Trophoblast cell (in vitro differentiated cells and primary cell): Measurements from ENCODE around the gene ASB8.

Source experiments
- DNase-seq, 2 donors: peaks; one replicate each; pipeline ENCODE4 v3.0.0-alpha.2; 2016
- H2AFZ ChIP-seq: 2 replicates; pipeline ENCODE4 v1.6.1; 2013; ENCODE audit warnings: low read length, moderate library complexity, mild to moderate bottlenecking; ENCODE audit not compliant: insufficient read depth, poor library complexity
- H2AK5ac ChIP-seq: 2 replicates; pipeline ENCODE4 v1.6.1; 2013; ENCODE audit warnings: mild to moderate bottlenecking, low read length
- H2BK120ac ChIP-seq: 2 replicates; pipeline ENCODE4 v1.6.1; 2013; ENCODE audit warnings: low read length, mild to moderate bottlenecking, moderate library complexity; ENCODE audit not compliant: insufficient read depth, poor library complexity
- H2BK12ac ChIP-seq: 2 replicates; pipeline ENCODE4 v1.6.1; 2013; ENCODE audit warnings: mild to moderate bottlenecking, low read length, moderate library complexity
- H2BK5ac ChIP-seq: 2 replicates; pipeline ENCODE4 v1.6.1; 2013; ENCODE audit warnings: low read length, low read depth, moderate library complexity, mild to moderate bottlenecking; ENCODE audit not compliant: poor library complexity
- H3K14ac ChIP-seq: 2 replicates; pipeline ENCODE4 v1.6.1; 2013; ENCODE audit warnings: mild to moderate bottlenecking, low read length
- H3K18ac ChIP-seq: 2 replicates; pipeline ENCODE4 v1.6.1; 2013; ENCODE audit warnings: mild to moderate bottlenecking, low read length
- H3K23ac ChIP-seq: 2 replicates; pipeline ENCODE4 v1.6.1; 2013; ENCODE audit warnings: low read length
- H3K27ac ChIP-seq: 2 replicates; pipeline ENCODE4 v1.5.1; 2013; ENCODE audit warnings: low read depth, mild to moderate bottlenecking, inconsistent platforms, low read length, moderate library complexity
- H3K27me3 ChIP-seq: 2 replicates; pipeline ENCODE4 v1.6.1; 2013; ENCODE audit warnings: inconsistent platforms, mild to moderate bottlenecking, low read length, moderate library complexity; ENCODE audit not compliant: insufficient read depth
- H3K36me3 ChIP-seq, 2 experiments: 1 replicate in 1 of 2; 2 replicates in 1 of 2; pipeline ENCODE4 v1.6.1; 2013; ENCODE audit warnings: low read length in 2 of 2, mild to moderate bottlenecking in 2 of 2, moderate library complexity in 1 of 2; ENCODE audit not compliant: insufficient read depth in 2 of 2, control insufficient read depth in 1 of 2
- H3K4ac ChIP-seq: 2 replicates; pipeline ENCODE4 v1.6.1; 2013; ENCODE audit warnings: low read depth, mild to moderate bottlenecking, low read length, moderate library complexity
- H3K4me1 ChIP-seq, 2 experiments: 1 replicate in 1 of 2; 2 replicates in 1 of 2; pipeline ENCODE4 v1.6.1; 2013; ENCODE audit warnings: low read length in 2 of 2, mild to moderate bottlenecking in 2 of 2, moderate library complexity in 1 of 2; ENCODE audit not compliant: insufficient read depth in 2 of 2, control insufficient read depth in 1 of 2
- H3K4me2 ChIP-seq: 2 replicates; pipeline ENCODE4 v1.6.1; 2013; ENCODE audit warnings: inconsistent platforms, mild to moderate bottlenecking, low read length, moderate library complexity
- H3K4me3 ChIP-seq: 2 replicates; pipeline ENCODE4 v1.5.1; 2013; ENCODE audit warnings: mild to moderate bottlenecking, low read depth, low read length, inconsistent platforms
- H3K79me1 ChIP-seq: one replicate; pipeline ENCODE4 v1.6.1; 2013; ENCODE audit warnings: low read length
- H3K79me2 ChIP-seq: 2 replicates; pipeline ENCODE4 v1.6.1; 2013; ENCODE audit warnings: low read length, mild to moderate bottlenecking; ENCODE audit not compliant: control insufficient read depth, insufficient read depth, poor library complexity
- H3K9ac ChIP-seq: 2 replicates; pipeline ENCODE4 v1.6.1; 2013; ENCODE audit warnings: mild to moderate bottlenecking, low read length
- H3K9me3 ChIP-seq: 2 replicates; pipeline ENCODE4 v1.6.1; 2013; ENCODE audit warnings: low read depth, mild to moderate bottlenecking, control low read depth, inconsistent platforms, low read length; ENCODE audit not compliant: insufficient read depth
- H4K12ac ChIP-seq: 2 replicates; pipeline ENCODE4 v1.6.1; 2013; ENCODE audit warnings: low read depth, mild to moderate bottlenecking, low read length, moderate library complexity
- H4K8ac ChIP-seq: 2 replicates; pipeline ENCODE4 v1.6.1; 2013; ENCODE audit warnings: low read depth, mild to moderate bottlenecking, low read length, moderate library complexity
- H4K91ac ChIP-seq: one replicate; pipeline ENCODE4 v1.6.1; 2013; ENCODE audit warnings: low read depth, mild to moderate bottlenecking, low read length, moderate library complexity
- WGBS: extraction: QIAGEN DNeasy Blood & Tissue Kit; methylation state at CpG from one replicate; pipeline ENCODE4 v1.1.7; 2013; ENCODE audit warnings: missing lambda C conversion rate; ENCODE audit not compliant: insufficient read length, insufficient coverage; ENCODE audit errors: extremely low coverage; 5-methylcytosine and 5-hydroxymethylcytosine counted together

ASB8 gene

GRCh38 chr12:48177982-48178381 is 20.7 kb upstream of the ASB8 start:
- no peak overlapping the region for H3K23ac ChIP-seq
- DNase-seq = no peak
- WGBS = no CpG with 5 or more reads among the region's 4 CpGs

GRCh38 chr12:48176417-48176751 is 19.1 kb upstream of the ASB8 start:
- H2BK5ac ChIP-seq = no peak overlapping the region
- no peak for DNase-seq
- no peaks in the 10 kb centered on the region for H3K36me3 ChIP-seq
- H3K4me1 ChIP-seq = no peaks in the 10 kb centered on the region
- no peaks in the 10 kb centered on the region for H3K9me3 ChIP-seq
- H3K27ac ChIP-seq = no peak overlapping the region
- H3K27me3 ChIP-seq = no peaks in the 10 kb centered on the region
- no peaks in the 10 kb centered on the region for H3K79me1 ChIP-seq
- H4K8ac ChIP-seq = no peak overlapping the region
- H2AFZ ChIP-seq = no peak overlapping the region
- H2BK120ac ChIP-seq = no peak overlapping the region
- no peak overlapping the region for H4K91ac ChIP-seq
- H3K9ac ChIP-seq = no peak overlapping the region
- H2BK12ac ChIP-seq = no peak overlapping the region
- no peak overlapping the region for H3K4me3 ChIP-seq
- H3K14ac ChIP-seq = no peak overlapping the region
- no peak overlapping the region for H3K4ac ChIP-seq
- no peak overlapping the region for H2AK5ac ChIP-seq
- H3K79me2 ChIP-seq = no peaks in the 10 kb centered on the region
- H3K23ac ChIP-seq = no peak overlapping the region
- no peak overlapping the region for H3K18ac ChIP-seq
- H4K12ac ChIP-seq = no peak overlapping the region
- no peak overlapping the region for H3K4me2 ChIP-seq

More at GRCh38 chr12:48177982-48178381, 20.7 kb upstream of the ASB8 start:
- Histone ChIP-seq H2AFZ (no peak overlapping the region), H3K4ac (no peak overlapping the region), H2BK12ac (no peak overlapping the region), H3K9me3 (no peaks in the 10 kb centered on the region), H4K8ac (no peak overlapping the region), H4K91ac (no peak overlapping the region), H3K14ac (no peak overlapping the region), H4K12ac (no peak overlapping the region), H3K4me3 (no peak overlapping the region), H3K4me1 (peaks cover 0 to 3% of the 10 kb centered on the region in 2 experiments), H3K18ac (no peak overlapping the region), H2BK5ac (no peak overlapping the region), H3K79me2 (no peaks in the 10 kb centered on the region), H2BK120ac (no peak overlapping the region), H3K9ac (no peak overlapping the region), H3K4me2 (no peak overlapping the region), H2AK5ac (no peak overlapping the region), H3K27me3 (peaks cover 5% of the 10 kb centered on the region), H3K36me3 (no peaks in the 10 kb centered on the region), H3K27ac (no peak overlapping the region), H3K79me1 (no peaks in the 10 kb centered on the region)

GRCh38 chr12:48175613-48176416 is 18.5 kb upstream of the ASB8 start:
- no peak overlapping the region for H3K27ac ChIP-seq
- no peak overlapping the region for H2AK5ac ChIP-seq
- no peak overlapping the region for H2BK5ac ChIP-seq

GRCh38 chr12:48169011-48169410 is 11.7 kb upstream of the ASB8 start:
- H3K23ac ChIP-seq = no peak overlapping the region
- H4K91ac ChIP-seq = no peak overlapping the region
- no peak overlapping the region for H2AFZ ChIP-seq
- H3K79me1 ChIP-seq = no peaks in the 10 kb centered on the region
- H3K4me1 ChIP-seq = no peaks in the 10 kb centered on the region
- no peak overlapping the region for H2BK5ac ChIP-seq
- DNase-seq = no peak
- H3K27me3 ChIP-seq = no peaks in the 10 kb centered on the region
- no peaks in the 10 kb centered on the region for H3K36me3 ChIP-seq
- H3K27ac ChIP-seq = no peak overlapping the region
- H3K79me2 ChIP-seq = no peaks in the 10 kb centered on the region
- no peak overlapping the region for H3K9ac ChIP-seq
- H4K12ac ChIP-seq = no peak overlapping the region
- WGBS = no CpG with 5 or more reads among the region's 19 CpGs
- no peak overlapping the region for H2BK12ac ChIP-seq
- no peak overlapping the region for H4K8ac ChIP-seq
- no peak overlapping the region for H3K14ac ChIP-seq
- H3K9me3 ChIP-seq = no peaks in the 10 kb centered on the region
- no peak overlapping the region for H3K4ac ChIP-seq
- no peak overlapping the region for H3K18ac ChIP-seq
- H3K4me3 ChIP-seq = no peak overlapping the region
- H2BK120ac ChIP-seq = no peak overlapping the region
- no peak overlapping the region for H2AK5ac ChIP-seq
- no peak overlapping the region for H3K4me2 ChIP-seq

More at GRCh38 chr12:48175613-48176416, 18.5 kb upstream of the ASB8 start:
- Histone ChIP-seq H3K9ac (no peak overlapping the region), H2AFZ (no peak overlapping the region), H3K4me2 (no peak overlapping the region), H4K8ac (no peak overlapping the region), H3K4me1 (no peaks in the 10 kb centered on the region), H2BK120ac (no peak overlapping the region), H4K91ac (no peak overlapping the region), H3K14ac (no peak overlapping the region), H3K4me3 (no peak overlapping the region), H3K79me1 (no peaks in the 10 kb centered on the region), H3K4ac (no peak overlapping the region), H2BK12ac (no peak overlapping the region), H3K18ac (no peak overlapping the region), H3K23ac (no peak overlapping the region), H3K36me3 (no peaks in the 10 kb centered on the region), H3K27me3 (no peaks in the 10 kb centered on the region), H3K79me2 (no peaks in the 10 kb centered on the region), H3K9me3 (no peaks in the 10 kb centered on the region), H4K12ac (no peak overlapping the region)
- no peak for DNase-seq
- no CpG with 5 or more reads among the region's 3 CpGs for WGBS
